ENCODE results near the gene DPF3.
A peak's percentile ranks its signal among the peaks of the same experiment; 100 is the strongest.
"Not testable (repeated sequence)": the region's sequence is repeated elsewhere in the genome, so short reads cannot be mapped to it uniquely, and the experiment has no call there.

DPF3 gene

GRCh38 chr14:72758420-72758819 lies 135.5 kb downstream of the DPF3 start:
- ATAC-seq (replicated peaks) (no peak), DNase-seq (no peak)
- H3K27me3 Mint-ChIP-seq: no peaks in the 10 kb centered on the region
- H3K27ac Mint-ChIP-seq: no peak overlapping the region
- peaks cover 16% of the 10 kb centered on the region in 2 donors for H3K9me3 Mint-ChIP-seq
- no peak overlapping the region for H3K4me3 Mint-ChIP-seq
- H3K36me3 Mint-ChIP-seq: peaks cover 27 to 39% of the 10 kb centered on the region in 2 donors
- H3K4me1 Mint-ChIP-seq: peaks cover 0 to 2% of the 10 kb centered on the region in 2 donors

- Mint-ChIP-seq H3K4me3 (no peak overlapping the region), H3K9me3 (peaks cover 16% of the 10 kb centered on the region in 2 donors), H3K27me3 (no peaks in the 10 kb centered on the region), H3K4me1 (peaks cover 7 to 11% of the 10 kb centered on the region in 2 donors), H3K27ac (no peak overlapping the region), H3K36me3 (peaks cover 23 to 45% of the 10 kb centered on the region in 2 donors)
- no peak for ATAC-seq (replicated peaks)
- no peak for DNase-seq
Measured at GRCh38 chr14:72756967-72757366, 136.9 kb downstream of the DPF3 start.

- H3K27me3 Mint-ChIP-seq: no peaks in the 10 kb centered on the region
- peaks cover 16% of the 10 kb centered on the region in 2 donors for H3K9me3 Mint-ChIP-seq
- H3K4me3 Mint-ChIP-seq: no peak overlapping the region
- peaks cover 23 to 45% of the 10 kb centered on the region in 2 donors for H3K36me3 Mint-ChIP-seq
- H3K4me1 Mint-ChIP-seq: peaks cover 12 to 20% of the 10 kb centered on the region in 2 donors
- no peak overlapping the region for H3K27ac Mint-ChIP-seq
- no peak for DNase-seq
- ATAC-seq (replicated peaks): no peak
Measured at GRCh38 chr14:72755766-72756165, 138.1 kb downstream of the DPF3 start.

GRCh38 chr14:72754949-72755348 lies 139.0 kb downstream of the DPF3 start:
- no peak overlapping the region for H3K4me3 Mint-ChIP-seq
- no peak overlapping the region for H3K27ac Mint-ChIP-seq
- no peaks in the 10 kb centered on the region for H3K27me3 Mint-ChIP-seq
- peaks cover 12 to 20% of the 10 kb centered on the region in 2 donors for H3K4me1 Mint-ChIP-seq
- no peak for DNase-seq
- ATAC-seq (replicated peaks): no peak
- peaks cover 14 to 16% of the 10 kb centered on the region in 2 donors for H3K9me3 Mint-ChIP-seq
- peaks cover 21 to 42% of the 10 kb centered on the region in 2 donors for H3K36me3 Mint-ChIP-seq

- H3K36me3 Mint-ChIP-seq: peaks cover 17 to 39% of the 10 kb centered on the region in 2 donors
- peaks cover 8 to 10% of the 10 kb centered on the region in 2 donors for H3K9me3 Mint-ChIP-seq
- ATAC-seq (replicated peaks) (no peak), DNase-seq (no peak)
- H3K27me3 Mint-ChIP-seq: no peaks in the 10 kb centered on the region
- H3K4me3 Mint-ChIP-seq: no peak overlapping the region
- H3K4me1 Mint-ChIP-seq: peaks cover 12 to 20% of the 10 kb centered on the region in 2 donors
- H3K27ac Mint-ChIP-seq: no peak overlapping the region
Measured at GRCh38 chr14:72753879-72754400, 140.0 kb downstream of the DPF3 start.

GRCh38 chr14:72753044-72753710 lies 140.7 kb downstream of the DPF3 start:
- H3K27ac Mint-ChIP-seq: no peak overlapping the region
- ATAC-seq (replicated peaks) (no peak), DNase-seq (no peak)
- H3K9me3 Mint-ChIP-seq: peaks cover 3 to 5% of the 10 kb centered on the region in 2 donors
- H3K4me1 Mint-ChIP-seq: peaks cover 12 to 20% of the 10 kb centered on the region in 2 donors
- H3K36me3 Mint-ChIP-seq: peaks cover 15 to 39% of the 10 kb centered on the region in 2 donors
- no peaks in the 10 kb centered on the region for H3K27me3 Mint-ChIP-seq
- no peak overlapping the region for H3K4me3 Mint-ChIP-seq

GRCh38 chr14:72752034-72752412 lies 141.9 kb downstream of the DPF3 start:
- H3K4me1 Mint-ChIP-seq: peaks cover 12 to 20% of the 10 kb centered on the region in 2 donors
- DNase-seq: peak; percentile 40
- H3K27me3 Mint-ChIP-seq: no peaks in the 10 kb centered on the region
- ATAC-seq (replicated peaks): peak; percentile 100
- H3K27ac Mint-ChIP-seq: no peak overlapping the region
- H3K9me3 Mint-ChIP-seq: peaks cover 6 to 7% of the 10 kb centered on the region in 2 donors
- peaks cover 23 to 43% of the 10 kb centered on the region in 2 donors for H3K36me3 Mint-ChIP-seq
- no peak overlapping the region for H3K4me3 Mint-ChIP-seq

GRCh38 chr14:72751276-72752033 lies 142.4 kb downstream of the DPF3 start:
- Mint-ChIP-seq H3K4me3 (no peak overlapping the region), H3K4me1 (peaks cover 12 to 20% of the 10 kb centered on the region in 2 donors), H3K9me3 (peaks cover 6 to 7% of the 10 kb centered on the region in 2 donors), H3K36me3 (peaks cover 23 to 42% of the 10 kb centered on the region in 2 donors), H3K27ac (no peak overlapping the region), H3K27me3 (no peaks in the 10 kb centered on the region)
- ATAC-seq (replicated peaks) (no peak), DNase-seq (no peak)

GRCh38 chr14:72748921-72749320 lies 145.0 kb downstream of the DPF3 start:
- H3K9me3 Mint-ChIP-seq; H3K27me3 Mint-ChIP-seq; DNase-seq; ATAC-seq (replicated peaks); H3K4me3 Mint-ChIP-seq; H3K27ac Mint-ChIP-seq: not testable (repeated sequence)
- Mint-ChIP-seq H3K36me3 (peaks cover 22 to 34% of the 10 kb centered on the region in 2 donors), H3K4me1 (peaks cover 10 to 20% of the 10 kb centered on the region in 2 donors)

GRCh38 chr14:72747652-72748051 lies 146.2 kb downstream of the DPF3 start:
- Mint-ChIP-seq H3K9me3 (peaks cover 6 to 7% of the 10 kb centered on the region in 2 donors), H3K4me3 (no peak overlapping the region), H3K27ac (no peak overlapping the region), H3K36me3 (peaks cover 22 to 28% of the 10 kb centered on the region in 2 donors), H3K4me1 (peaks cover 7 to 12% of the 10 kb centered on the region in 2 donors), H3K27me3 (no peaks in the 10 kb centered on the region)
- DNase-seq (no peak), ATAC-seq (replicated peaks) (no peak)

GRCh38 chr14:72745991-72746980 lies 147.6 kb downstream of the DPF3 start:
- H3K4me1 Mint-ChIP-seq: peaks cover 0 to 1% of the 10 kb centered on the region in 2 donors

GRCh38 chr14:72745546-72745945 lies 148.4 kb downstream of the DPF3 start:
- no peak for ATAC-seq (replicated peaks)
- no peak for DNase-seq
- no peaks in the 10 kb centered on the region for H3K4me1 Mint-ChIP-seq
- H3K36me3 Mint-ChIP-seq: peaks cover 24 to 31% of the 10 kb centered on the region in 2 donors
- H3K4me3 Mint-ChIP-seq: no peak overlapping the region
- H3K9me3 Mint-ChIP-seq: peaks cover 6 to 7% of the 10 kb centered on the region in 2 donors
- H3K27ac Mint-ChIP-seq: no peak overlapping the region
- no peaks in the 10 kb centered on the region for H3K27me3 Mint-ChIP-seq

More at GRCh38 chr14:72745991-72746980, 147.6 kb downstream of the DPF3 start:
- Mint-ChIP-seq H3K4me3 (no peak overlapping the region), H3K9me3 (peaks cover 6 to 7% of the 10 kb centered on the region in 2 donors), H3K27me3 (no peaks in the 10 kb centered on the region), H3K36me3 (peaks cover 24 to 31% of the 10 kb centered on the region in 2 donors), H3K27ac (peak overlapping the region; percentile 37)
- ATAC-seq (replicated peaks): no peak
- no peak for DNase-seq

- peaks cover 6 to 7% of the 10 kb centered on the region in 2 donors for H3K9me3 Mint-ChIP-seq
- H3K27ac Mint-ChIP-seq: no peak overlapping the region
- no peak overlapping the region for H3K4me3 Mint-ChIP-seq
- no peak for ATAC-seq (replicated peaks)
- H3K4me1 Mint-ChIP-seq: no peaks in the 10 kb centered on the region
- DNase-seq: no peak
- H3K36me3 Mint-ChIP-seq: peaks cover 24 to 33% of the 10 kb centered on the region in 2 donors
- no peaks in the 10 kb centered on the region for H3K27me3 Mint-ChIP-seq
Measured at GRCh38 chr14:72744416-72745120, 149.3 kb downstream of the DPF3 start.
